ENCODE data around the gene FASN.

DNA sequence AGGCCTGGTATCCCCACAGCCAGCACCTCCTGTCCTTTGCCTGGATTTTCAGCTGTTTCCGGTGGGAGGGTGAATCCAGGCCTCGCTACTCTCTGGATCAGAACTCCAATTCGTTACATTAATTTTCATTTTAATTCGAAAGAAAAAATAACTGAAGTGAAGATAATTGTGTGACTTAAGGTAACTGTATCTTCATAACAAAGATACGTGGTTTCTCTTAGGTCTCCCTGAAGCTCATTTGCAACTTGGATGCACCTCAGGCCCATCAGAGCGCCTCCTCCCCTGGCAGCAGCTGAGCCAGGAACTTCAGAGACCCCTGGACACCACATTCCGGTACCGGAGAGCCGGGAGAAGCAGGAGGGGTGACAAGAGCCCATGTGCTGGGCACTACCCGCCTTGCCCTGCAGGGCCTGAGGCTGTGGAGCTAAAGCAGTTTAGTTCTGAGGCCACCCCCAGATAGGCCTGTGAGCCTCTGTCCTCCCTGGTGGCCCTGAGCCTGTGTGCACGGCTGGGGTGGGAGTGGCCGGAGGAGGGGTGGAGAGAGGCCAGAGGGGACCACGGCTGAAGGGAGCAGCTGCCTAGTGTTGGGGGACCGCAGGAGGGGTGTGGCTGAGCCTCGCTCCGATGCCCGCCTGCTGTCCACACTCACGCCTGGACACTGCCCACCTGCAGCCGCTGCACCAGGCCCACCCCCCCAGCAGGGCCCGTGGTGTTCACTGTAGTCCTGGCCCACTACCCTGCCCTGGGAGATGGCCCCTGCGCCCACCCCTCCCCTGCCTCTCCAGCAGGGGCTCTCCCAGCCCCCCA, 21.0 kb downstream of the FASN start:
- TF ChIP-seq, protein P1, sequence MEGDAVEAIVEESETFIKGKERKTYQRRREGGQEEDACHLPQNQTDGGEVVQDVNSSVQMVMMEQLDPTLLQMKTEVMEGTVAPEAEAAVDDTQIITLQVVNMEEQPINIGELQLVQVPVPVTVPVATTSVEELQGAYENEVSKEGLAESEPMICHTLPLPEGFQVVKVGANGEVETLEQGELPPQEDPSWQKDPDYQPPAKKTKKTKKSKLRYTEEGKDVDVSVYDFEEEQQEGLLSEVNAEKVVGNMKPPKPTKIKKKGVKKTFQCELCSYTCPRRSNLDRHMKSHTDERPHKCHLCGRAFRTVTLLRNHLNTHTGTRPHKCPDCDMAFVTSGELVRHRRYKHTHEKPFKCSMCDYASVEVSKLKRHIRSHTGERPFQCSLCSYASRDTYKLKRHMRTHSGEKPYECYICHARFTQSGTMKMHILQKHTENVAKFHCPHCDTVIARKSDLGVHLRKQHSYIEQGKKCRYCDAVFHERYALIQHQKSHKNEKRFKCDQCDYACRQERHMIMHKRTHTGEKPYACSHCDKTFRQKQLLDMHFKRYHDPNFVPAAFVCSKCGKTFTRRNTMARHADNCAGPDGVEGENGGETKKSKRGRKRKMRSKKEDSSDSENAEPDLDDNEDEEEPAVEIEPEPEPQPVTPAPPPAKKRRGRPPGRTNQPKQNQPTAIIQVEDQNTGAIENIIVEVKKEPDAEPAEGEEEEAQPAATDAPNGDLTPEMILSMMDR (conservative IDR thresholded peaks at IDR 0.05 in 1 of 2, IDR thresholded peaks at IDR 0.05 in 1 of 2; ENCODE audit: low read depth in 1 of 2, low read length in 2 of 2): no peak
- TF ChIP-seq EZH2 (IDR thresholded peaks at IDR 0.05; ENCODE audit: low read length, missing control alignments): no peak
